ENCODE data around the gene GALR3.
A peak's percentile ranks its signal among the peaks of the same experiment; 100 is the strongest.
"Not testable (repeated sequence)": the region's sequence is repeated elsewhere in the genome, so short reads cannot be mapped to it uniquely, and the experiment has no call there.

GALR3 gene, protein sequence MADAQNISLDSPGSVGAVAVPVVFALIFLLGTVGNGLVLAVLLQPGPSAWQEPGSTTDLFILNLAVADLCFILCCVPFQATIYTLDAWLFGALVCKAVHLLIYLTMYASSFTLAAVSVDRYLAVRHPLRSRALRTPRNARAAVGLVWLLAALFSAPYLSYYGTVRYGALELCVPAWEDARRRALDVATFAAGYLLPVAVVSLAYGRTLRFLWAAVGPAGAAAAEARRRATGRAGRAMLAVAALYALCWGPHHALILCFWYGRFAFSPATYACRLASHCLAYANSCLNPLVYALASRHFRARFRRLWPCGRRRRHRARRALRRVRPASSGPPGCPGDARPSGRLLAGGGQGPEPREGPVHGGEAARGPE
- 0 to 0.44 (median 0) reads per million in 17 experiments for total RNA-seq

DNA sequence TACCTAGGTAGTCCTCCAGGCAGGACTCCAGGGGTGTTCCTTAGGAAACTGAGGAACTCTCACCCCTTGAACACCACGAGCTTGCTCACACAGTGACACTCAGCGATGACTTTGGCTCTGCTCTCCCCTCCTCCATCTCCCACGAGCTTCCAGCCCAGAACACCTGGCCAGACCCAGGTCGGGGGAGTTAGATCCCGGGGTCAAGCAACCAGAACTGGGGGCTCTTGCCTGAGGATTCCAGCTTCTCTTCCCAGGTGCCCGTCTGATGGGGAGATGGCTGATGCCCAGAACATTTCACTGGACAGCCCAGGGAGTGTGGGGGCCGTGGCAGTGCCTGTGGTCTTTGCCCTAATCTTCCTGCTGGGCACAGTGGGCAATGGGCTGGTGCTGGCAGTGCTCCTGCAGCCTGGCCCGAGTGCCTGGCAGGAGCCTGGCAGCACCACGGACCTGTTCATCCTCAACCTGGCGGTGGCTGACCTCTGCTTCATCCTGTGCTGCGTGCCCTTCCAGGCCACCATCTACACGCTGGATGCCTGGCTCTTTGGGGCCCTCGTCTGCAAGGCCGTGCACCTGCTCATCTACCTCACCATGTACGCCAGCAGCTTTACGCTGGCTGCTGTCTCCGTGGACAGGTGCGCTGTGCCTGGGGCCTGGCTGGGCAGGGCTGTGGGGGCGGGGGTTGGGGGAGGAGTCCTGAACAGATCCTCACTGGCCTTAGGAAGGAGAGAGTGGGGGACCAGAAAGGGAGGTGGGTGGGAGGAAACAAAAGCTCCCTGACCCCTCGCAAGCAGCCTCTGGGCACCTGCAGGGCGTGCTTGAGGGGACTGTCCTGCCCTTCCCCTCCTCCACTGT is at the start of gene GALR3:
Gene GALR3, plus strand, starts transcription at position 249 of the 852 bp plus-strand sequence. Its CDS starts 25 bp downstream, at position 274.
- no peak for DNase-seq

DNA sequence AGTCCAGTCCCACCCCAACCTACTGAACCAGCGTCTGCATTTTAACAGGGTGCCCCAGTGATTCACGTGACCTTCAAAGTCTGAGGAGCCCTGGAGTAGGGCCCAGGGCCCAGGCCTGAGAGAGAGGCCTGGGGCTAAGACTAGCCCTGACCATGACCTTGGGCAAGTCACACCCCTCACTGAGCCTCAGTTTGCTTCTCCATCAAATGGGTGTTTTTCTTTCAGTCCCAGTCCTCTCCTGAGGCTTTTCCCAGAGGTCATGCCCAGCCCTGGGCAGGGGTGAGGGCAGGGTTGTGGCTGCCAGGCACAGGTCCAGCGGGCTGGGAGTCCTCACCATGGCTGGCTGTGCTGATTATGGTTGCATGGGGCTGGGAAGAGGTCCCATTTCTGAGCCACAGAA is 48.5 kb upstream of the GALR3 start:
- DNase-seq = no peak

DNA sequence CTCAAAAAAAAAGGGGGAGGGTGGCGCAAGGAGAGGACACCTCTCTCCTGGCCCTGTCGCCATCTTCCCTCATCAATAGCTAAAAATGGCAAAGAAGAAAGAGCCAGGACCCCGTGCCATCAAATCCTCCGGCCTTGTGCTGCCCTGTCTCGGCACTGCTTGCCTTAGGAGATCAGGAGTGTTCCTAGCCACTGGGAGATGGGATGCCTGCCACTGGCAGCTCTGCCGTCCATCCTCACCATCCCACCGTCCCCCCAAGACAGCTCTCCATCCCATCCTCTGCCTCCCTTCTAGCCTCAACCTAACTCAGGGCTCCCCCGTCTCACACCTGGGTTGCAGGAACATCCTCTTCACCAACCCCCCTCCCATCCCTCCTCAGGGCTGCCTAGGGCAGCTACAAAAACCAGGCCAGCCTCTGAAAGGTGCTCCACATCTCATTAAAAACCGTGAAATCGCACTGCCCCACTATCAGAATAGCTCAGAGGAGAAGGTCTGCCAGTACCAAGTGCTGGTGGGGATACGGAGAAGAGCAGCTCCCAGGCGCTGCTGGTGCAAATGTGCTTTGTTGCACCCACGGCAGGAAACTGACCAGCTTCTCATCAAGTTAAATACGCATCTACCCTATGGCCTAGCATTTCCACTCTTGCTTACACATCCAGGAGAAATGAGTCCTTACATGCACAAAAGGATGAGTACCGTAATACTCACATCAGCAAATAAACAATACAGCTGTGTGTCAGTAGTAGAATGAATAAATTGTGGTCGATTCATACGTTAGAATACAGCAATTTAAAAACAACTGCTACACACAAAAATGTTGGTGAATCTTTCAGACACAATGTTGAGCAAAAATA is 47.2 kb upstream of the GALR3 start:
- no peak for DNase-seq

DNA sequence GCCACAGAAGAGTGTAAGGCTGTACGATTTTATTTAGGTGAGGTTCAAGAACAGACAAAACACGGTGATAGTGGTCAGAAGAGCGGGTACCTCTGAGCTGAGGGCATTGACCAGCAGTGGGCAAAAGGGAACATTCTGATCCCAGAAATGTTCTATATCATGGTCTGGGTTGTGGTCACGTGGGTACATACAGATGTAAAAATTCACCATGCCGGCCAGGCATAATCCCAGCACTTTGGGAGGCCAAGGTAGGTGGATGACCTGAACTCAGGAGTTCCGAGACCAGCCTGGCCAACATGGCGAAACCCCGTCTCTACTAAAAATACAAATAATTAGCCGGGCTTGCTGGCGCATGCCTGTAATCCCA is 46.6 kb upstream of the GALR3 start:
- DNase-seq = no peak

DNA sequence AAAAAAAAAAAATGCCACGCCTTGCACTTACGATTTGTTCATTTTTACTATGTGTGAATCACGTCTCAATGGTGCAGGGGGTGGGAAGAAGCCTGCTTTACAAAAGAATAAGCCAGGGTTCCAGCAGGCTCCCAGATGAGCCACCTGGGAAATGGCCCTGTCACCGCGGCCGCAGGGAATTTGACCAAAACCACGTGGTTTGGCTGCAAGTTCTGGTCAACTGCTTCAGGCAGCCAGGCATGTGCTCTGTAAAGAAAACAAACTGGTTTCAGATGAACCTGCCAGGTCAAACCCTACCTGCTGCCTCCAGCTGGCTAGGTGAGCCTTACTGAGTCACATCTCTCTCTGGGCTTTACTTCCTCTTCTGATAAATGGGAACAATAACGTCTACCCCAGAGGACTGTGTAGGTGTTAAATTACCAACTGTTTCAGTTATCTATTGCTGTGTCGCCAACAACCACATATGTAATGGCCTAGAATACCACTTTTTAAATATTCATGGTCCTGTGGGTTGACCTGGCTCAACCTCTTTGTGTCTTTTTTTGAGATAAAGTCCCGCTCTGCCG is 46.0 kb upstream of the GALR3 start:
- DNase-seq = peak in 3 of 4 experiments; percentile 16 to 43 (median 31)

DNA sequence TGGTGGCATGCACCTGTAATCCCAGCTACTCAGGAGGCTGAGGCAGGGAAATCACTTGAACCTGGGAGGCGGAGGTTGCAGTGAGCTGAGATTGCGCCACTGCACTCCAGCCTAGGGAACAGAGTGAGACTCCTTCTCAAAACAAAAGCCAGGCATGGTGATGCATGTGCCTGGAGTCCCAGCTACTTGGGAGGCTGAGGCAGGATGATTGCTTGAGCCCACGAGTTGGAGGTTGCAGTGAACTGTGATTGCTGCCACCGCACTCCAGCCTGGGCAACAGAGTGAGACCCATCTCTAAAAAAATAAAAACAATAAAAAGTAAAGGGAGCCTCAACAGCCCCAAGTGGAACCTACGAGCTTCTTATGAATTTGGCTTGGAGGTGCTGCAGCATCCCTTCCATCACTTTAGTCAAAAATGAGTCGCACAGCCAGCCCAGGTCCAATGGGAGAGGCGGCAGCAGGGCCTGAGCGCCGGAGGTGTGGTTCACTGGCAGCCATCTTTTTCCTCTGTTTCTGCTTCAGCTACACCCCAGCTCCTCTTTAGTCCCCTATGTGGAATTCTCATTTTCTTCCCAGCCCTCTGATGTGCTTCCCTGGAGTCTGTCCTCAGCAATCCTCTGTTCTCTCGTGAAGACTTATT is 44.7 kb upstream of the GALR3 start:
- DNase-seq = no peak

DNA sequence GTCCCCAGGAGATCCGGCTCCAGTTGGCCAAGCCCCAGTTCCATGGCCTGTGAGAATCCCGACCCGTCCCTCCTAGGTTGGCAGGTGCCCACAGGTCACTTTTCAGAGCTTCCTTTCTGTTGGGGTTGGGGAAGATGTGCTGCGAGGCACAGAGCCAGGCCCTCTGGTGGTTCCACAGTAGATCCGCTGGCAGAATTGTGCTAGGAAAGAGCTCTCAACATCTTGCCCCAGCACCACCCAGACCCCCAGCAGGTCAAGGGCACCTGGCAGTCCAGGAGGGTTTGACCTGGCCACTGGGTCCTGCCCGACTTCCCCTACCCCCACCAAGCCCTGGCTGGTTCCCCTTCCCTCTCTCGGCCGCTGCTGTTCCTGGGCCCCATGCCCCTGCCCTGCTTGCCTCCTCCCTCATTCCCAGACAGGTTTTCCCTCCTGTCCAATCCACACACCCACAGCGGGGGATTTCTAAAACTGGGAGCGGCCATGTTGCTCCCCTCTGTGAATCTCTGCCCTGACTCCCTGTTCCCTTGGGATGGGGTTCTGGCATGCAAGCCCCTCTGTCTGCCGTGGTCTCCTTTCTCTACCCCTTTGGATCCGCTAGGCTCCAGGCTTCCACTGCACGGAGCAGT is 41.6 kb upstream of the GALR3 start:
- no peak for DNase-seq

DNA sequence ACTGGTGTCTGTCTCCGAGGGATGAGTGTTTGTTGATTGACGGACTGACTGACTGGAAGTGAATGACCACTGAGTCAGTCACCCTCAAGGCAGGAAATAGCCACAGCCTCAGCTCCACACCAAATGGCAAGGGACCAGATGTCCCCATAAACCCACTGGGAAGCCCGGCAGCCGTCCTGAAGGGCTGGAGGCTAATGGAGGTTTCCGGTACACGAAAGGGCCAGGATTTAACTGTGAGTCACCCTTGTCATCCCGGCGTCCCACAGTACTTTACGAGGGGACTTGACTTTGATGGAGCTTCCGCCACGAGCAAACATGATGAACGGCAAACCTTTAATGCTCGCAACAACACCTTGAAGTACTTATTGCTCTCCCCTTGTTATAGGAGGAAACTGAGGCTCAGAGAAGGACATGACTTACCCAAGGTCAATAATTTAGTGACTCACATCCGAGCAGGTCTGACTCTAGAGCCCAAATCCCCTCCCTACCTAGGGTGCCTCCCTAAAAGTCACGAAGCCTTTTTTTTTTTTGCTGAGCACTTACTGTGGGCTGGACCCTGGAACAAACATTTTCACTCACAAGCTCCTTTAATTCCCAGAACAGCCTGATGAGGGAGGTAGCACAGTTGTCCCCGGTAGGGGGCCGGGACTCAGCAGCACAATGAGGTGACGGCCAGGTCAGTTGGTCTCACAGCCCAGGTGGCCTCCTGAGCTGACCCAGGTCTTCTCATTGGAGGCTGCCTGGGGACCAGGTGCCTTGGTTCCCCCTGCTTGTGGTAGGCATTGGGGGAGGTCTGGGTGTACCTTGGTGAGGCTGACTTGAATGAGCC is 40.6 kb upstream of the GALR3 start:
- no peak for DNase-seq

DNA sequence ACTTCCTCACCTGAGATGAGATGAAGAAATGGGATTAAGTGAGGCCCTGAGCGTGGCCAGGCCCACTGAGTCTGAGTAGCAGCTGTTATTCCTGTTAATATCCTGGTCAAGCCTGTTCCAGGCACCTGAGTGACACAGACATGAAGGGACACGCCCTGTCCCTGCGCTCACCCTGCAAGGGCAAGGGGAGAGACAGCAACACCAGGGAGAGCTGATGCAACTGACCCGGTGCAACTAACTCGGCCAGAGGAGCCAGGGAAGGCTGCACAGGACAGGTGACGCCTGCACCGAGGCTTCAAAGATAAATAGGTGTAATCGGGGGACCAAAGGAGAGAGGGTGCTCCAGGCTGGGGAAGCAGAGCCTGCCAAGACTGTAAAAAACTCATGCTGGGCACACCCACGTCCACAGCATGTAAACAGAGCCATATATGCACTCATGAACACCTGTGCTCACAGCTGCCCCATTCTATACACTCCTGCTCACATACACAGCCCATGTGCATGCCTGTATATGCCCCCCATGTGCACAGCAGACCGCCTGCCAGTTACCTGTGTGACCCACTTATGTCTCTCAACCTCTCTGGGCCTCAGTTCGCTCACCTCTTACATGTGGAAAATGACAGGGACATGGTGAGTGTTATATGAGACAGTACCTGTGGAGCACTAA is 38.2 kb upstream of the GALR3 start:
- DNase-seq = no peak

DNA sequence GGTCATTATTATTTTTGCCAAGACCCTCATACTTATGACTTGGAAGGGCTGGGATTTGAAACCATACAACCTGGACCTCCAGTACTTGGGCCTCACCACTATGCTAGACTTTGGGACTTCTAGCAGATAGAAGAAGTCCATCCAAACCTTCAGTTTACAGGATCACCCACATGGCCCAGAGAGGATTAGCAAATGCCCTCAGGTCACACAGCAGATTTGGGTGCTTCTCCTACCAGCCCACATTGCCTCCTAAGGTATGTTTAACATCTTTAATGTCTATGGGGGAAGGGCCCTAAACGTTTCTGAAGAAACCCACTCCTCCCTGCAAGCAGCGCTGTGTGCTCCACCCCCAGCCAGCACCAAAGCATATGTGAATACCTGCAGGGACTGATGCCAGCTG is 32.9 kb upstream of the GALR3 start:
- no peak for DNase-seq

DNA sequence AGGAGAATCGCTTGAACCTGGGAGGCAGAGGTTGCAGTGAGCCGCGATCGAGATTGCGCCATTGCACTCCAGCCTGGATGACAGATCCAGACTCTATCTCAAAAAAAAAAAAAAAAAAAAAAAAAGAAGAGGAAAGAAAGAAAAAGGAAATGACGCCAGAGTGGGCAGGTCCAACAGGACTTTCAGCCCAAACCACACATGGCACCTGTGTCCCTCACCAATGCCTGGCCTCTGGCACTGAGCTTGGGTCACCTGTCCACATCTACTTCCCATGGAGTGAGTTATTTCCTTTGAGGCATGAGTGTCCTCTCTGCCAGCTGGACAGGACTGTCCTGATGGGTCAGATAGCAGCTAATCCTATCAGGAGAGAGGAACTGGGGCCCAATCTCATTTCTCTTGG is 30.7 kb upstream of the GALR3 start:
- no peak for DNase-seq

DNA sequence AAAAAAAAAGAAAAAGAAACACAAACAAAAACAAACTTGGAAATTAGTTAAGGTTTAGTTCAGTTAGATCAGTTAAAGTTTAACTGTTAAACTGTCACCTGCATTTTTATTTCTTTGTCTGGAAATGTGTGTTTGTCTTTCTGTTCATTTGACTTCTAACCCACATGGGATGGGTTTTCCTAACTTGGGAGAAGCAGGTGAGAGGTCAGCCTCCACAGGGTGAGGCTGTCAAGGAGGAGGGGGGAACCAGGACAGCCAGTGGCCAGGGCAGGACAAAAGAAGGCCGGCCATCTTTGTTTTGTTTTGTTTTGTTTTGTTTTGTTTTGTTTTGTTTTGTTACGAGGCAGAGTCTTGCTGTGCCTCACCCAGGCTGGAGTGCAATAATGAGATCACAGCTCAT is 28.8 kb upstream of the GALR3 start:
- no peak for DNase-seq

DNA sequence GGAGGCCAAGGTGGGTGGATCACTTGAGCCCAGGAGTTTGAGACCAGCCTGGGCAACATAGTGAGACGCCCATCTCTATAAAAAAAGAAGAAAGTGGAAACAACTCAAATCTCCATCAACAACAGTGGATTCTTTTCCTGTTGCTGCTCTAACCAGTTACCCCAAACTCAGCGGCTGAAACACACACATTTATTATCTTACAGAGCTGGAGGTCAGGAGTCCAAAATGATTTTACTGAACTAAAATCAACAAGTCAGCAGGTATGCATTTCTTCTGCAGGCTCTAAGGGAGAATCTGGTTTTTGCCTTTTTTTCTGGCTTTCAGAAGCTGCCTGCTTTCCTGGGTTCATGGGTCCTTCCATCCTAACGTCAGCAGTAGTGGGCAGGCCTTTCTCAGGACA is 27.1 kb upstream of the GALR3 start:
- DNase-seq = no peak

DNA sequence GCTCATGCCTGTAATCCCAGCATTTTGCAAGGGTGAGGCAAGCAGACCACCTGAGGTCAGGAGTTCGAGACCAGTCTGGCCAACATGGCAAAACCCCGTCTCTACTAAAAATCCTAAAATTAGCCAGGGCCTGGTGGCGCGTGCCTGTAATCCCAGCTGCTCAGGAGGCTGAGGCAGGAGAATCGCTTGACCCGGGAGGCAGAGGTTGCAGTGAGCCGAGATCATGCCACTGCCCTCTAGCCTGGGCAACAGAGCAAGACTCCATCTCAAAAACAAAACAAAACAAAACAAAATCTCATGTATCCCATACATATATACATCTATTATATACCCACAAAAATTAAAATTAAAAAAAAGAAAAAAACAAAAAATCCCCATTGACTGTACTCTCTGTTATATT is 25.9 kb upstream of the GALR3 start:
- not testable (repeated sequence) for DNase-seq

DNA sequence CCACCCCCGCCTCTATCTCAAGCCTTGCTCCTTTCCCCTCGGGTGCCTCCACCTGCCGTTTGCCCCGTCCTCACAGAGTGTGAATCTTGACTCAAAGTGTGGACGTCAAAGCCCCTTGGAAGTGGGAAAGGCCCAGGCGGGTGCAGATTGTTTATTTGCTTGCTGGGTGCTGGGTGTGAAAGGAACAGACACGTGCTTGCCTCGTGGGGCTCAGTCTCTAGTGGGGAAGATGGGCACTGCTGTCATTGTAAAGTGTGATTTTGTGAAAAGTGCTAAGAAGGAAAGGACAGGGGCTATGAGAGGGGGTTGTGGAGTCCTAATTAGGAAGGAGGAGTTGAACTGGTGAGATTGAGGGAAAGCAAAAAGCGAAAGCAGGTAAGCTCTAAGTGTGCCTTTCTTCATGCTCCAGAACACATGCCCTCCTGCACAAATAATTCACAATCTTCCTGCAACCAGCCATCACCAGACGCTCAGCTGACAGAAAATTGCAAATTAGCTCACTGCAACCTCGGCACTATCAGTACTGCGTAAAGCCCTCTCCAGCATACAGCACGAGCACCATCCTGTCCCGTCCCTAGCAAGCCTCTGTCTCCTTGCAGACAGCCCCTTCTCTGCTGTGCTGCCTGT is 25.2 kb upstream of the GALR3 start:
- no peak for DNase-seq

DNA sequence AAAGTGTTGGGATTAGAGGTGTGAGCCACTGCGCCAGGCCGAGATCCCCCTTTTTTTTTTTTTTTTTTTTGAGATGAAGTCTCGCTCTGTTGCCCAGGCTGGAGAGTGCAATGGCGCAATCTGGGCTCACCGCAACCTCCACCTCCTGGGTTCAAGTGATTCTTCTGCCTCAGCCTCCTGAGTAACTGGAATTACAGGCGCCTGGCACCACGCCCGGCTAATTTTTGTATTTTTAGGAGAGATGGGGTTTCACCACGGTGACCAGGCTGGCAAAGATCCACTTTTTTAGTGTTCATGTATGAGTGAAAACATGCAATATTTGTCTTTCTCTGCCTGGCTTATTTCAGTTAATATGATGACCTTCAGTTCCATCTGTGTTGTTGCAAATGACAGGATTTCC is 23.2 kb upstream of the GALR3 start:
- DNase-seq = not testable (repeated sequence)

DNA sequence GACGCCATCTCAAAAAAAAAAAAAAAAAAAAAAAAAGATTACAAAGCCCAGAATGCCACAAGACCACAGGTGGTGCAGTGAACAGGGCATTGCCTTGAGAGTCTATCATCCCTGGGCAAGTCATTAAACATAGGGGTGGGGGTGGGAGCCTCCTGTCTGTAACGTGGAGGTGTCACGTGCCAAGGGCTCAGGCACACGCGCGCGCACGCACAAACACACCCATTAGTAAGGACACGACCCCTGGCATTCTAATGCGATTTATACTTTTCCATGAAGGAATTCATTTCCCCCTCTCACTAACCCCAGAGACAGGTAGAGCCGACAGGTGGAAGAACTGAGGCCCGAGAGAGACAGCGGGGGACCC is 21.3 kb upstream of the GALR3 start:
- no peak for DNase-seq

DNA sequence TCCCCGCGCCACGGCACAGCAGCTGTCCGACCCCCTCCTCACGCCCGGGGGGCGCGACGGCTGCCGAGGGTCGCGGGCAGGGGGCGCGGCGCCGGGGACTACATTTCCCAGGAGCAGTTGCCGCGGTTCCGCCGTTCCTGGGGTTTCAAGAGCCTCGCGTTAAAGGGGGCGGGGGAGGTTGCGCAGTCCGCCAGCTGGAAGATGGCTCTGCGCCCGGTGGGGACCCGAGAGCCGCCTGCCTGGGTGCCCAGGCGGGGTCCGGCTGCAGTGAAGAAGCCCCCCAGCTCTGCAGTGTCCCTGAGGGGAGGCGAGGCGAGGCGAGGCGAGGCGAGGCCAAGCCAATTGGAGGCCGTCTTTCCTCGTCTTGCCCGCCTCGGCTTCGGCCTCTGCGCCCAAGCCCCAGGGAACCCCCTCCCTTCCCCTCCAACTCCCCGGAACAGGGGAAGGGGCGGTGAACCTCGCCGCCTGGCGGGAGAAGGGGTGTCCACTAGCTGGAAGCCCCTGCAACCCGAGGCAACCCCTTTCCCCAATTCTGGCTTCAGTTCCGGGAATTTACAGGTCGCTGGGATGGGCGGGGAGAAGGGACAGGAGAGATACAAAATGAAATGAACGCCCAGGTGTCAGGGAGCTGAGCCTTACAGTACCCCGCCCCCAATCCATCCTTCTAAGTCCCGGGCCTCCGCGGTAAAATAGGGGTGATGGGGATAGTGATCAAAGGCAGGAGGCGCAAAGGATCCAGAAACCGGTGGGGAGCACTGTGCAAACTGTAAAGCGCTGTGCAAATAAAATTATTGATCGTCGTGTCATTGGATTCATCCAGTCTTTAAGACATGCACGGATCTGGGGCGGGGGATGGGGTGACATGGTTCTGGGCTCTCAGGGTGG is 20.6 kb upstream of the GALR3 start:
- DNase-seq = peak in 3 of 4 experiments; percentile 49 to 80 (median 73)

Measured in suppressor macrophage (primary cell).